GM21576 (cell line): Measurements from ENCODE around the gene COL8A1.
A peak's percentile ranks its signal among the peaks of the same experiment; 100 is the strongest.

ENCODE experiments used
- ATAC-seq: cut with Tn5 transposase; IDR thresholded peaks from one replicate; pipeline ENCODE4 v1.9.1; 2021; ENCODE audit warnings: mild to moderate bottlenecking, moderate library complexity; ENCODE audit not compliant: unreplicated experiment

The COL8A1 gene

GRCh38 chr3:99637368-99638111, 854 bp upstream of the COL8A1 start:
- no peak for ATAC-seq

GRCh38 chr3:99639579-99639978, 1.2 kb downstream of the COL8A1 start:
- ATAC-seq, result no peak

GRCh38 chr3:99640214-99640851, 1.9 kb downstream of the COL8A1 start:
- no peak for ATAC-seq

- no peak for ATAC-seq
Measured at GRCh38 chr3:99641480-99641879, 3.1 kb downstream of the COL8A1 start.

- ATAC-seq, result no peak
Measured at GRCh38 chr3:99641982-99642381, 3.6 kb downstream of the COL8A1 start.

GRCh38 chr3:99644017-99644416, 5.6 kb downstream of the COL8A1 start:
- no peak for ATAC-seq

- ATAC-seq, result no peak
Measured at GRCh38 chr3:99644746-99645145, 6.4 kb downstream of the COL8A1 start.

GRCh38 chr3:99645277-99646106, 7.1 kb downstream of the COL8A1 start:
- no peak for ATAC-seq

GRCh38 chr3:99646107-99646435, 7.7 kb downstream of the COL8A1 start:
- no peak for ATAC-seq

- ATAC-seq, result no peak
Measured at GRCh38 chr3:99647081-99647480, 8.7 kb downstream of the COL8A1 start.

GRCh38 chr3:99648101-99648500, 9.7 kb downstream of the COL8A1 start:
- ATAC-seq, result peak; percentile 58

GRCh38 chr3:99648516-99648915, 10.1 kb downstream of the COL8A1 start:
- no peak for ATAC-seq

GRCh38 chr3:99651531-99651930, 13.1 kb downstream of the COL8A1 start:
- ATAC-seq, result no peak

- no peak for ATAC-seq
Measured at GRCh38 chr3:99656624-99657023, 18.2 kb downstream of the COL8A1 start.

- no peak for ATAC-seq
Measured at GRCh38 chr3:99658274-99658673, 19.9 kb downstream of the COL8A1 start.

GRCh38 chr3:99659032-99659431, 20.6 kb downstream of the COL8A1 start:
- no peak for ATAC-seq

GRCh38 chr3:99659951-99660350, 21.6 kb downstream of the COL8A1 start:
- ATAC-seq, result no peak

- no peak for ATAC-seq
Measured at GRCh38 chr3:99662838-99663570, 24.6 kb downstream of the COL8A1 start.

GRCh38 chr3:99663977-99664376, 25.6 kb downstream of the COL8A1 start:
- no peak for ATAC-seq

- no peak for ATAC-seq
Measured at GRCh38 chr3:99665017-99665416, 26.6 kb downstream of the COL8A1 start.

- no peak for ATAC-seq
Measured at GRCh38 chr3:99666201-99666600, 27.8 kb downstream of the COL8A1 start.
